Measurements from ENCODE around the gene DNAH2.

The DNAH2 gene

DNA sequence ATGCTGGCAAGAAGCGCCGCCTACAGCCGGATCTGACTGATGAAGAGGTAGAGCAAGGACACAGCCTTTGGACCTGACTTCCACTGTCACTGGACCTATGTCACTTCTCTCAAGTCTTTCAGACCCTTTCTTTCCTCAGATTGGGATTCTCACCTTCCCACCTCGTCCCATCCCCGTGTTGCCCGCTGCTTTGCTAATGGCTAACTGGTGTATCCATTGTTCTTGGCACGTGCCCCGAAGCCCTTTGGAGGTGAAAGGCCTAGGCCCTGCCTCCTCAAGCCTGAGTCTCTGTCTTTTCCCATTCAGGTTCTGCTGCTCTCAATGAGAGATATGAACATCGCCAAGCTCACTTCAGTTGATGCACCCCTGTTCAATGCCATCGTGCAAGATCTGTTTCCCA, 63.2 kb downstream of the DNAH2 start:
- no peak for DNase-seq

DNA sequence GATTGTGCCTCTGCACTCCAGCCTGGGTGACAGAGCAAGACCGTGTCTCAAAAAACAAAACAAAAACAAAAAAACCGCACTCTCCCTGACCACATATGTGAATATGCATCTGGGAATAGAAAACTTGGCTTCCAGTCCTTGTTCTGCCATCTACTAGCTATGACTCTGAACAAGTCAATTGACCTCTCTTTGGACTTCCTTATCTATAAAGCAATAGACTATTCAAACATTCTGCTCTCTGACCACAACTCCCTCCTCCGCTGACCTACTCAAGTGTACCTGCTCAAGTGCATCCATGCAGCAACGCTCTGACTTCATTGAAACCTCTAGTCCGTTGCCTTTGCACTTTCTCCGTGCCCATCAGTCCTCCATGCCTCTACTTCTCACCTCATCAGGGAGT, 63.9 kb downstream of the DNAH2 start:
- DNase-seq, result no peak

DNA sequence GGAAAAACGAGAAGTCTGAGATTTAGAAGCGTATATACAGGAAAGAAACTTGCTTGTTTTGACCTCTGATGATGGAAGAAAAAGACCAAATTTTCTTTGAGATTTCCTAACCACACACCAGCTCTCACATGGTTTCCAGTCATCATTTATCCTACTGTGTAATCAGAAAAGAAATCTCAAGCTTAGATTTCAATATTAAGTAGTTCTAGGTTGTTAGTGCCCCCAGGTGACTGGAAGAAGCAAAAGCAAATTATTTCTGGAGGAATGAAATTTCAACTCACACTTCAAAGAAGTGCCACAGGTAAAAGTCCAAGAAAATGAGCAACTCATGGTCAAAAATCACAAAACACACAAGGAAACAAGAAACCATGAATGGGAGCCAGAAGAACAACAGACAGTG, 64.7 kb downstream of the DNAH2 start:
- DNase-seq, result peak; percentile 37

DNA sequence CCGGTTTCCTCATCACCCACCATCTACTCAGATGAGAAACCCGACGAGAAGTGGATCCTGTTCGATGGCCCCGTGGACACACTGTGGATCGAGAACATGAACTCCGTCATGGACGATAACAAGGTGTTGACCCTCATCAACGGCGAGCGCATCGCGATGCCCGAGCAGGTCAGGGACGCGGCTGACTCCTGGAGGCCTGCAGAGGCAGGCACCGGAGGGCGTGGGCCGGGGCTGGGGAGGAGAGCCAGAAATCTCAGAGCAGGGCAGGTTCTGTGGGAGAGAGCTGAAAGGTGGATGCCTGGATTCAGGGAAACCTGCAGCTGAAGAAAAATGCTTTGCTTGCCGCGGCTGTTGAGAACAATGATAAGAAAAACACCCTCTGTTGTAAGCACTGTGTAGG, 69.3 kb downstream of the DNAH2 start:
- no peak for DNase-seq

DNA sequence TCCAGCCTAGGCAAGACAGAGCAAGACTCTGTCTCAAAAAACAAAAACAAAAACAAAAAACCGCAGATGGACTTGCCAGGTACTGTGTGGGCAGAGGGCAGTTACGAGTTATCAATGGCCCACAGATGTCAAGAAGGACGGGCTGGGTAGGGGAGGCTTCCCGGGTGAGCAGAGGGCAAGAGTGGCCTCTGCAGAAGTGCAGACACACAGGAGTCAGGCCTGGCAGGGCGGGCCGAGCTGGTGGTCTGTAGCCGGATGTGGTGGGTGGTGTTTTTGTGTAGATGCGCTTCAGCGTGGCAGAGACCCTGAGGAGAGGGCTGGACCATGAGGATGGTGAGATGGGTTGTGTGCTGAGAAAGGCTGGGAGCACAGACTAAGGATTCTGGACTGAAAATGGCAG, 71.6 kb downstream of the DNAH2 start:
- no peak for DNase-seq

DNA sequence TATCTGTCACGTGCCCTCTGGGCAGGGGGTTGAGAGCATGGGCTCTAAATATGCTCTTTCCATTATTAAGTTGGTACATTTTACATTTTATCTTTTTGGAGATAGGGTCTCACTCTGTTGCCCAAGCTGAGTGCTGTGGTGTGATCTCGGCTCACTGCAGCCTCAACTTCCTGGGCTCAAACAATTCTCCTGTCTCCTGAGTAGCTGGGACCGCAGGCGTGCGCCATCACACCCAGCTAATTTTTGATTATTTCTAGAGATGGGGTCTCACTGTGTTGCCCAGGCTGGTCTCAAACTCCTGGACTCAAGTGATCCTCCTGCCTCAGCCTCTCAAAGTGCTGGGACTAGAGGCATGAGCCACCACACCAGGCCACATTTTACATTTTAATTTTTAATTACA, 72.6 kb downstream of the DNAH2 start:
- DNase-seq, result no peak

DNA sequence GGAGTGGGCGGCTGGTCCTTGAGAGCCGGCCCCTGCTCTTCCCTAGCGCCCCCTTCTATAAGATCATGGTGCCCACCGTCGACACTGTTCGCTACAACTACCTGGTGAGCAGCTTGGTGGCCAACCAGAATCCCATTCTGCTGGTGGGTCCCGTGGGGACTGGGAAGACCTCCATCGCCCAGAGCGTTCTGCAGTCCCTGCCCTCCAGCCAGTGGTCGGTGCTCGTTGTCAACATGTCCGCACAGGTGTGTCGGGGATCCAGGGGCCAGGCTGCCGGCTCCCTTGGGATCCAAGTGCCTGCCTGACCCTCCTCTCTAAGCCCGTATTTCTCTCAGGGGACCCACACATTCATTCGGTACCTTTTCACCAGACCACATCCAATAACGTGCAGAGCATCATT, 75.1 kb downstream of the DNAH2 start:
- DNase-seq, result no peak

DNA sequence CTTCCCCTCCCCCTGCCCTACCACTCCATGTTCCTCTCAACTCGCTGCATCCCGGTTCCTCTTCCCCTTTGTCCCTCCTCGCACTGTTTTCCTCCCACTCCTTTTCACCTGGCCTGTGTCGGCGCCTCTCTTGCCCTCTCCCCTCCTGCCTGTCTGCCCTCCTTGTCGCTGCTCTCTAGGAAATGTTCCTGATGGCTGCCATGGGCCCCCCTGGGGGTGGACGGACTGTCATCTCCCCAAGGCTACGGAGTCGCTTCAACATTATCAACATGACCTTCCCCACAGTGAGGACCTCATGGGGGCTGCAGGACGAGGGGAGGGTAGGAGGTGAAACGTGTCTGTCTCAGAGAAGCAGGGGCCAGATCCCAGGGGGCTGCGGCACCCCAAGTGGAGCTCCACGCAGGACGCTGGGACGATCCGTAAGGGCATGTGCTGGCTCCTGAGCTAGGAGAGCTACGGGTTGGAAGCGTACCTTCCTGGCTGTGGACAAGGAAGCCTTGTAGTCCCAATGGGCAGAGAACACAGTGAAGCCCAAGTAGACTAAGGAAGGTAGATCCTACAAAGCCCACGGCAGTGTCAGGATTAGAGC, 76.6 kb downstream of the DNAH2 start:
- no peak for DNase-seq

DNA sequence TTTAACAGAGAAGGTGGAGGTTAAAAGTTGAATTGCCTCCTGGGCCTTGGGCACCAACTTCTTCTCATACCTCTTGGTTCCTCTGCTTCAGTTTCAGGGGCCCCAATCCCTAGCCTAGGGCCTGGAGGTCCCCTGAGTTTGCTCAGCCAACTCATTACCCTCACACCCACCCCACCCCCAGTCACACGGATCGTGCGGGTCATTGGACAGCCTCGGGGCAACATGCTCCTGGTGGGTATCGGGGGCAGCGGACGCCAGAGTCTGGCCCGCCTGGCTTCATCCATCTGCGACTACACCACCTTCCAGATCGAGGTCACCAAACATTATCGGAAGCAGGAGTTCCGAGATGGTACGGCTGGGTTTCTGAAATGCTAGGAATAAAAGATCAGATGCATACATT, 80.4 kb downstream of the DNAH2 start:
- DNase-seq, result no peak

DNA sequence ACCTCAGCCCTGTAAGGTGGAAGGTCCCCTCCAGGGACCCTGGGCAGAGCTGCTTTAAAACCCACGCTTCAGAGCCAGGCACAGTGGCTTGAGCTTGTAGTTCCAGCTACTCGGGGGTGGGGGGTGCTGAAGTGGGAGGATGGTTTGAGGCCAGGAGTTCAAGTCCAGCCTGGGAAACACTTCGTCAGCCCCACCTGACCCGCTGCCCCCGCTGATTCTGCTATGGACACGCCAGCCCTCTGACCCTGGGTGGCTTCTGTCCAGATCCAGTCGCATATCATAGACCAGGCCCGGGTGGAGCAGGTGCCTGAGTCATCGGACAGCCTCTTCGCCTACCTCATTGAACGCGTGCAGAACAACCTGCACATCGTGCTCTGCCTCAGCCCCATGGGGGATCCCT, 81.3 kb downstream of the DNAH2 start:
- DNase-seq, result no peak

DNA sequence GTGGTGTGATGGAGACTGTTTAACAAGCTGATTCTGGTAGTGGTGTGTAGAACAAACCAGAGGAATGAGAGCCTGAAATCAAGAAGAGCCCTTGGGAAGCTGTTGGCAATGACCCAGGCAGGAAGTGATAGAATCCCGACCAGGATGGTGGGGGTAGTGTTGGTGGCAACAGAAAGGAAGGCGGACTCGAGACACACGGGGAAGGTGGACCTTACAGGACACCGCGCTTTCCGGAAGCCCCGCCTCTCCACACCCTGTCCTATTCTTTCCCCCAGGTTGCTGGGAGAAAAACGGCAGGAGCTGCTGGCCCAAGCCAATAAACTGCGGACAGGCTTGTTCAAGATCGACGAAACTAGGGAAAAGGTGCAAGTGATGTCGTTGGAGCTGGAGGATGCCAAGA, 86.4 kb downstream of the DNAH2 start:
- no peak for DNase-seq

DNA sequence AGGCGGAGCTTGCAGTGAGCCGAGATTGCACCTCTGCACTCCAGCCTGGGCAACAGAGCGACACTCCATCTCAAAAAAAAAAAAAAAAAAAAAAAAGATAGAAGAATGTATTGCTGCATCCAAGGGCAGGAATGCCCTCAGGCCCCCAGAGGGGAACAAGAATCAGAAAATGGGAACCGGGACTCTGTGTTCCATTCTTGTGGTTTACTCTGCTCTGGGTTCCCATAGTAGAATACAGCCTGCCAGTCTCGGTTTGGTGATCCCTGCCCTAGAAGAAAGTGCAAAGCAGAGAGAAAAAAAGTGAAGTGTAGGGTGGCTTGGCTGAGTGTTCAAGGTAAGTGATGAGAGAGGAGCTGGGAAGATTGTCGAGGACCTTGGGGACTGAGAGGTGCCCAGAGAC, 89.0 kb downstream of the DNAH2 start:
- DNase-seq, result no peak

DNA sequence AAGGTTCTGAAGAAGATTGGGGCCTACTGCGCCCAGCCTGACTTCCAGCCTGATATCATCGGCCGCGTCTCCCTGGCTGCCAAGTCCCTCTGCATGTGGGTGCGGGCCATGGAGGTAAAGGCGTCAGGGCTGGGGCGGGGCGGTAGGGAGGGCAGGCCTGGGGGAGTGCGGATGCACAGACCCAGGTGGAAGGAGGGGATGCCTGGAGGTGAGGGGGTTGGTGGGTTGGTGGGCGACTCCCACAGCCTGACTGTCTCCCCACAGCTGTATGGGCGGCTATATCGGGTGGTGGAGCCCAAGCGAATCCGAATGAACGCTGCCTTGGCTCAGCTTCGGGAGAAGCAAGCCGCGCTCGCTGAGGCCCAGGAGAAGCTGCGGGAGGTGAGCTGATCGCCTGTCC, 89.7 kb downstream of the DNAH2 start:
- no peak for DNase-seq

DNA sequence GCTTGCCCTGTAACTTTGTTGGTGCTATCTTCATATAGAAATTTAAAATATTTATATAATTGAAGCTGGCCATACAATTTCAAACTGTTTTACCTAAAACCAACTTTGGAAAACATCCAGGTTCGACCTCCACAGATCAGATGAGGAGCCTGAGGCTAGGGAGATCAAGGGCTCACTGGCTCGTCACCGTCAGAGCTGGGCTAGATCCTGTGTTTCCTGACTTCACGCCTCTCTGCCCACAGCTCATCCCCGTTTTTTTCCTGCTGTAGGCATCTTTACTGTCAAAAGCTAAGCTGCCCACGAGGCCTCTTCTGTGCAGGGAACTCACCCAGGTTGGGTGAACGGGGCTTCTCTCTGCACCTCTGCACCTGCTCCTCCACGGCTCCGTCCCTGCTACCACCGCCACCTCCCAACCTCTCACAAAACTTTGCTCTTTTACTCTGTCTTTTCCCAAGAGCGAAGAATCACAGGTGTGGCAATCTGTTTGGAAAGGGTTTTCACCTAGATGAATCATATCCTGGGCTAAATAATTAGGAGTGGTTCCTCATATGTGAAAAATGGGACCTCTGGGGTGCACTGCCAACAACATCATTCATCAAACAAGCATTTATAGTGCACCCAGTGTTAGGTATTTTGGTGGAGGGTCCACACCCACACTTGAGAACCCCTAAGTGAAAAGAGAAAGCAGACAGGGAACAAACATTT, 91.7 kb downstream of the DNAH2 start:
- no peak for DNase-seq

DNA sequence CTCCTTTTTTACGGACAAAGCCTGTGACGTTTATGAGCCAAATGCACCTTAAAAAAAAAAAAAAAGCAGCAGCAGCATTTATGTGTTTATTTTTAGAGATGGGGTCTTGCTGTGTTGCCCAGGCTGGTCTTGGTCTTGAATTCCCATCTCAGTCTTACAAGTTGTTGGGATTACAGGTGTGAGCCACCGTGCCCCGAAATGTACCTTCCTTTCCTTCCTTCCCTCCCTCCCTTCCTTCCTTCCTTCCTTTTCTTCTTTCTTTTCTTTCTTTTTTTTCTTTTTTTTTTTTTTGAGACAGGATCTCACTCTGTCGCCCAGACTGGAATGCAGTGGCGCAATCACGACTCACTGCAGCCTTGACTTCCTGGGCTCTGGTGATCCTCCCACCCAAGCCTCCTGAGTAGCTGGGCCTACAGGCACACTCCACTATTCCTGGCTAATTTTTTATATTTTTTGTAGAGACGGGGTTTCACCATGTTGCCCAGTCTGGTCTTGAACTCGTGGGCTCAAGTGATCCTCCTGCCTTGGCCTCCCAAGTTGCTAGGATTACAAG, 92.3 kb downstream of the DNAH2 start:
- DNase-seq, result peak; percentile 65

DNA sequence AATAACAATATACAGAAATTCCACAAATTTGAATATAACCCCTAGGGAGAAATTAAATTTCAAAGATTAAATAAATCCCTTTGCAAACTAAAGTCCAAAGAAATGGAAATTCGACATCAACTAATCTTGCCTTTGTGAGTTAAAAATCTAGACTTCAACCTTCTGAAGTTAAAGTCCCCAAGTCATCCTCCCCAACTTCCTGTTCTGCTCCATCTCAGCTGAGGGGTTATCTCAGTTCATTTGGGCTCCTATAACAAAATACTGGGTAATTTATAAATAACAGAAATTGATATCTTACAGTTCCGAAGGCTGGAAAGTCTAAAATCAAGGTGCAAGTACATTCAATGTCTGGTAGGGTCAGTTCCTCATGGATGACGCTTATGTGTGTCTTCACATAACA, 93.7 kb downstream of the DNAH2 start:
- DNase-seq, result no peak

DNA sequence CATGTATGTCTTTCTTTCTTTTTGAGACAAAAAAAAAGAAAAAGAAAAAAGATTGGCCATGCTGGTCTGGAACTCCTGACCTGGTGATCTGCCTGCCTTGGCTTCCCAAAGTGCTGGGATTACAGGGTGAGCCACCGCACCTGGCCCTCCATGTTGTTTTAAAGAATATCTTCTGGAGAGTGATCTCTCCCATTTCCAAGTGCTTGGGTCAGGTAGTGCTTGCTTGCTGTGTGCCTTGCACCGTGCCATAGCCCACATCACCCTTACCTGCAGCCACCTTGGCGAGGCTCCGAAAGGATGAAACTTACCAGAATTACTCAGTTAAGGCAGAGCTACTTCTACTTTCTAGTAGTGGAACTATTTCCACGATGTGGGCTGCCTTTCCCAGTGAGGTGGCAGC, 97.4 kb downstream of the DNAH2 start:
- no peak for DNase-seq

DNA sequence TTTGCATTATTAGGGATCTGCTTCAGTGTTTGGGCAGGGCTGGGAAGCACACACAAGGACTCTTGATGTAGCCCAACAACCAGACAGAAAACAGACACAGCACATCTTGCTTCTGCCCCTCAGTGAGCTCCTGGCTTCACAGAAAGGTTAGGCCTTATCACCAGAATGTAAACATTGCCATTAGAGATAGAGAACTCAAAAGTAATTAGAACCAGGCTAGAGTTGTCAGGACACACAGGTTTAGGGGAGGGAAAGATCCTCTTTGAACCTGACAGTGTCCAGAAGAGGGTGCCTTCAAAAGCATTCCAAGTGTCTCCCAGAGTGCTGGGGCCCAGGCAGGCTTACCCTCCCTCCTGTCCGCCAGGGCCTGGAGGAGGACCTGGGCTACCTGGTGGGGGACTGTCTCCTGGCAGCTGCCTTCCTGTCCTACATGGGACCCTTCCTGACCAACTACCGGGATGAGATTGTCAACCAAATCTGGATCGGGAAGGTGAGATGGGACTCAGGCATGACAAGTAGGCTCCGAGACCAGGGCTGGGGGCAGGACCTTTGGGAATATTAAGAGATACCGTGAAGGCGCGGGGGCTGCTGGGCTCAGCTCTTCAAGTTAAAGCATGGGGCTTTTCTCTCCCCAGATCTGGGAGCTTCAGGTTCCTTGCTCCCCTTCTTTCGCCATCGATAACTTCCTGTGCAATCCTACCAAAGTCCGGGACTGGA, 99.5 kb downstream of the DNAH2 start:
- no peak for DNase-seq

DNA sequence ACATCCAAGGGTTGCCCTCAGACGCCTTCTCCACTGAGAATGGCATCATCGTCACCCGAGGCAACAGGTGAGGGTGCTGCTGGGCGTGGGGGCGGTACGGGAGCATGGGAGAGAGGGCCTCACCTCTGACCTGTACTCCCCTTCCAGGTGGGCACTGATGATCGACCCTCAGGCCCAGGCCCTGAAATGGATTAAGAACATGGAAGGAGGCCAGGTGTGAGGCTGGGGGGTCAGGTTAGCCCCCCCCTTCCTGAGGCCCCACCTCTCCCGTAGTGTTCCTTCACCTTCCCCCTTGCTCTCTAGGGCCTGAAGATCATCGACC, 100.1 kb downstream of the DNAH2 start:
- no peak for DNase-seq

DNA sequence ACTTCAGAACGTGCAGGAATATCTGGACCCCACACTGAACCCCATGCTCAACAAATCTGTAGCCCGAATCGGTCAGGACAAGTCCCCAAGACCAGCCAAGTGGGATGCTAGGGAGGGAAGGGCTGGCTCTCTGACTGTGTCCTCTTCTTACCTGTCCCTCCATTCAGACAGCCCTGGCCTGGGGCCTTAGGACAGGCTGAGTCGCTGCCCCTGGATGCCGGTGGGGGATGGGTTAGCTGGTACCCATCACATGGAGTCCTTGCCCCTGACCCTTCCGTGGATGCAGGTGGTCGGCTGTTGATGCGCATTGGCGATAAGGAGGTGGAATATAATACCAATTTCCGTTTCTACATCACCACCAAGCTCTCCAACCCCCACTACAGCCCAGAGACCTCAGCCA, 100.5 kb downstream of the DNAH2 start:
- no peak for DNase-seq

DNA sequence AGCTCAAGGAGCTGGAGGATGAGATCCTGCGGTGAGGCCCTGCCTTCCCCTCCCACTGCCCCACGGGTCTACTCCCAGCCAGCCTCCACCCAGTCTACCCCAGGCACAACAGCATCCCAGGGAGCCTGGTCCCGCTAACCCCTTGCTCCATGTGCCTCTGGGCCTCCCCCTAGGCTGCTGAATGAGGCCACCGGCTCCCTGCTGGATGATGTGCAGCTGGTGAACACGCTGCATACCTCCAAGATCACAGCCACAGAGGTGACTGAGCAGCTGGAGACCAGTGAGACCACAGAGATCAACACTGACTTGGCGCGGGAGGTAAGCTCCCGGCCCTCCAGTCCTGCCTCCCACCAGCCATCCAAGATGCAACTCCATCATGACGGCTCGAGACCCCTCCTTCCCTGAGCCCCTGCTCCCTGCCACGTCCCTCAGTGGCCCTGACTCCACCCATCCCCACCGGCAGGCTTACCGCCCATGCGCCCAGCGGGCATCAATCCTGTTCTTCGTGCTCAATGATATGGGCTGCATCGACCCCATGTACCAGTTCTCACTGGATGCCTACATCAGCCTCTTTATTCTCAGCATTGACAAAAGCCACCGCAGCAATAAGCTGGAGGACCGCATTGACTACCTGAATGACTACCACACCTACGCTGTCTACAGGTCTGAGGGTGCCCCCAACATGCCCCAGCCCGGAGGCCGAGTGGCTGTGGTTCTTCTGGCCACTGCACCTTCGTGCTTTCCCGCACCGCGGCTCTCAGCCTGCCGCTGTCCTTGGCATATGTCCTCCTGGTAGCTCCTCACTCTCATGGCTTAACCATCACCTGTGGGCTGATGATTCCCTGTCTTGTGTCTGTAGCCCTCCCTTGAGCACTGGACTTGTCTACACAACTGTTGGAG, 101.5 kb downstream of the DNAH2 start:
- no peak for DNase-seq

DNA sequence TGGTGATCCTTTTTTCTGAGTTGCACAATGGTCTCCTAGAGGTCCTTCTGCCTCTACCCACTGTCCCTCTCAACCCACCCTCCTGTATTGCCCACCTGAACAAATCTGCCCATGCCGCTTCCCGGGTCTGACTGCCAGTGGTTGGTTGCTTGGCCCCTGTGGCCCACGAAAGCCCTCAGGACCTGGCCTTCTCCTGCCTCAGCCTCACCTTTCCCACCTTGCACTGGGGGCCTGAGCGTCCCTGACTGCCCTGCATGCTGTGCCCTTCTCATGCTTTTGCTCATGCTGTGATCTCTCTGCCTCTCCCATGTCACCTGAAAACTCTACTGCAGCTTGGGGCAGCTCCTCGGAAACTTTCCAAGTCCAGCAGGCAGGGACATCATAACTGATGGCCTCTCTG, 102.7 kb downstream of the DNAH2 start:
- no peak for DNase-seq

DNA sequence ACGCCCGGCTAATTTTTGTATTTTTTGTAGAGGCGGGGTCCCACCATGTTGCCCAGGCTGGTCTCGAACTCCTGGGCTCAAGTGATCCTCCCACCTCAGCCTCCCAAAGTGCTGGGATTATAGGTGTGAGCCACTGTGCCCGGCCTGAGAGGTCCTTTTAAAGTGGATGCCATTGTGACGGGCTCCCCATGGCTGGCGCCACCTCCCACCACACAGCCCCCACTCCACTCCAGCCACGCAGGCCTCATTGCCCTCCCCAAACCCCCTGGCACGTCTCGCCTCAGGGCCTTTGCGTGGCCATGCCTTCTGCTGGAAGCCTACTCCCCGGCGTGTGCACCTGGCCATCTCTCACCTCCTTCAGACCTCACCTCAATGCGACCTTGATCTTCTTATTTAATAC, 104.6 kb downstream of the DNAH2 start:
- no peak for DNase-seq
